Fibroblast of skin of left biceps (primary cell): ENCODE measurements around the gene LHX3.
"Not testable (repeated sequence)": the region's sequence is repeated elsewhere in the genome, so short reads cannot be mapped to it uniquely, and the experiment has no call there.

ENCODE experiments used
- DNase-seq, 2 experiments: peaks; one replicate each; pipeline ENCODE4 v3.0.0-alpha.2; 2013; ENCODE audit warnings: low read depth in 2 of 2

Gene LHX3

GRCh38 chr9:136241542-136241941 lies 36.6 kb upstream of the LHX3 start:
- no peak for DNase-seq

DNA sequence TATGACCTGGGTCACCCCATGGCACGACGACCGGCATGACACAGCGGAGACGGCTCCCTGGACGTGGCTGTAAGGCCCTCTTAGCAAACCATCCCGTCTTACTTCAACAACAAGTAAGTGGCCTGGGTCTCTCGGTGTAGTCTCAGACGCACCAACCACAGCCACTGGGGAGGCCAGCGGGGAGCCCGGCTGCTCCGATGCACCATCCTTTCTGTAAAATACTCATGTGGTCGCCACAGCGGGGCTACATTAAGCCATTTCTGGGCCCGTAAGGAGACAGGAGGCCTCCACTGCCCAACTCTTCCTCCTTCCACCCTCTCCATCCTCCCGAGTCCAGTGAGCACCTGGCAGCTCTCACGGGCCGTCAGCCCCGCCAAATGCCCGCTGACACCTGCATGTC lies 36.0 kb upstream of the LHX3 start:
- no peak for DNase-seq

DNA sequence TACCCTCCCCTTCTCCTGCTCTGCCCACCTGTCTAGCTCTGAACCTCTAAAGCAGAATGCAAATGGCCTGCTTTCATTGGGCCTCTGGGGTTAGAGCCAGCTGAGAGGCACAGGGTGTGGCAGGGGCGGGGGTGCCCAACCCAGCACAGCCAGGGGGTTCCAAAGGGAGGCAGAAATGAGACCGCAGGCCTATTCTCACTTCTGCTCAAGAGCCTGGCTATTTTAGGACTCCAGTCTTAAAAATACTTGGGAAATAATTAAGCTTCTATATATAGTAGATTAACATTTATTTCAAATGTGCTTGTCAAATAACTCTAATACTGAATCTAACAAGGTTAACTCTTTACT lies 35.0 kb upstream of the LHX3 start:
- no peak for DNase-seq

GRCh38 chr9:136239135-136239982 lies 34.4 kb upstream of the LHX3 start:
- no peak for DNase-seq

GRCh38 chr9:136238342-136238732 lies 33.4 kb upstream of the LHX3 start:
- DNase-seq: no peak

DNA sequence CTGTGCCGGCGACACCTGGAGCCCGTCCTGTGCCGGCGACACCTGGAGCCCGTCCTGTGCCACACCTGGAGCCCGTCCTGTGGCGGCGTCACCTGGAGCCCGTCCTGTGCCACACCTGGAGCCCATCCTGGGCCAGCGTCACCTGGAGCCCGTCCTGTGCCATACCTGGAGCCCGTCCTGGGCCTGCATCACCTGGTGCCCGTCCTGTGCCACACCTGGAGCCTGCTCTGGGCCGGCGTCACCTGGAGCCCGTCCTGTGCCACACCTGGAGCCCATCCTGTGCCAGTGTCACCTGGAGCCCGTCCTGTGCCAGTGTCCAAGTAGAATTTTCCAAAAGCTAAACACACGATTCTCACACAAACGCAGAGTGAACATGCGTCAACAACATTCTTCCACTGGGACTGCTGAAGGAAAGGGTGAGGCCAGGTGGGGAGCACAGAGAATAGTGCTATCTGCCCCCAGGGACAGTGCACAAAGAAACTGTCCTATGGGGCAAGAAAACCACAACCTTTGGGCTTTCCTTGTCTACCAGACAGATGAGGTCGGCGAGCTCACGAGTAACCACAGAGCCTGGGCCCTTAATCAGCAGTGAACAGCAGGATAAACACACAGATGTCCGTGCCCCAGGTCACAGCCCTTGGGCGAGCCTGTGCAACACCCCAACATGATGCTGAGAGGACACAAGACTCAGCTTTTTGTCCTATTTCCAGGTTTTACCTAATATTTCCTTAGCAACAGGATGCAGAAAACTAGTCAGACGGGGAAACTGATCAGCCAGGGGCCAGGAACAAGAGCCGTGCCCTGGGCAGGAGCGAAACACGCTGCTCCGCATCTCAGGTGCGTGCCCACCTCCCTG lies 32.8 kb upstream of the LHX3 start:
- no peak for DNase-seq

DNA sequence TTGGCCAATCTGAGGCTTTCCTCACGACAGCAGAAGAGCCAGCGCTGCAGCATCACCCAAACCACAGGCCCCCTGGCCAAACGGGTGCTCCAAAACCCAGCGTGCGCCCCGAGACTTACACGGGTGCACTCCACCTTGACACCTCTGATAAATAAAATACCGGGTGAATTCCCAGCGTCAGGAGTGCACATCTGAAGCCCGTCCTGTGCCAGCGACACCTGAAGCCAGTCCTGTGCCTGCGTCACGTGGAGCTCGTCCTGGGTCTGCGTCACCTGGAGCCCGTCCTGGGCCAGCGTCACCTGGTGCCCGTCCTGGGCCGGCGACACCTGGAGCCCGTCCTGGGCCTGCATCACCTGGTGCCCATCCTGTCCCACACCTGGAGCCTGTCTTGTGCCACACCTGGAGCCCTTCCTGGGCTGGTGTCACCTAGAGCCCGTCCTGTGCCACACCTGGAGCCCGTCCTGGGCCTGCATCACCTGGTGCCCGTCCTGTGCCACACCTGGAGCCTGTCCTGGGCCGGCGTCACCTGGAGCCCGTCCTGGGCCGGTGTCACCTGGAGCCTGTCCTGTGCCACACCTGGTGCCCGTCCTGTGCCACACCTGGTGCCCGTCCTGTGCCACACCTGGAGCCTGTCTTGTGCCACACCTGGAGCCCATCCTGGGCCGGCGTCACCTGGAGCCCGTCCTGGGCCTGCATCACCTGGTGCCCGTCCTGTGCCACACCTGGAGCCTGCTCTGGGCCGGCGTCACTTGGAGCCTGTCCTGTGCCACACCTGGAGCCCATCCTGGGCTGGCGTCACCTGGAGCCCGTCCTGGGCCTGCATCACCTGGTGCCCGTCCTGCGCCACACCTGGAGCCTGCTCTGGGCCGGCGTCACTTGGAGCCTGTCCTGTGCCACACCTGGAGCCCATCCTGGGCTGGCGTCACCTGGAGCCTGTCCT lies 31.8 kb upstream of the LHX3 start:
- not testable (repeated sequence) for DNase-seq

GRCh38 chr9:136235709-136236455 lies 31.0 kb upstream of the LHX3 start:
- DNase-seq: no peak

DNA sequence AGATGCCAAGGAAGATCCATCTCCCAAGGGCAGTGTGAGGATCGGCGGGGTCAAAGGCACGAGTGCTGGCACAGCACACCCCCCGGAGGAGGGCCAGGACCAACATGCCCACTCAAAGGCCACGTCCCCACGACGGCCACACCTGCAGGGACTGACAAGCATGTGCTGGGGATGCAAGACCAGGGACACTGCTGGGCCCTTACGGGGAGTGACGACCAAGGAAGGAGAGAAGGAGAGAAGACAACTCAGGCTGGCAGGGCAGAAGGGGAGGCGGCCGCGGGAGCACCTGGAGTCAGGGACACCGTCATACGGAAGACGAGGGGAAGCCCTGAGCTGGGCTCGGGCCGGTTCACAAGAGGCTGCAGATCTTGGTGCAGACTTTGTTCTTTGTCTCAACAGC lies 30.2 kb upstream of the LHX3 start:
- no peak for DNase-seq

GRCh38 chr9:136234597-136234996 lies 29.7 kb upstream of the LHX3 start:
- DNase-seq: no peak

GRCh38 chr9:136233868-136234267 lies 28.9 kb upstream of the LHX3 start:
- DNase-seq: no peak

- no peak for DNase-seq
Measured at GRCh38 chr9:136233411-136233810, 28.5 kb upstream of the LHX3 start.

DNA sequence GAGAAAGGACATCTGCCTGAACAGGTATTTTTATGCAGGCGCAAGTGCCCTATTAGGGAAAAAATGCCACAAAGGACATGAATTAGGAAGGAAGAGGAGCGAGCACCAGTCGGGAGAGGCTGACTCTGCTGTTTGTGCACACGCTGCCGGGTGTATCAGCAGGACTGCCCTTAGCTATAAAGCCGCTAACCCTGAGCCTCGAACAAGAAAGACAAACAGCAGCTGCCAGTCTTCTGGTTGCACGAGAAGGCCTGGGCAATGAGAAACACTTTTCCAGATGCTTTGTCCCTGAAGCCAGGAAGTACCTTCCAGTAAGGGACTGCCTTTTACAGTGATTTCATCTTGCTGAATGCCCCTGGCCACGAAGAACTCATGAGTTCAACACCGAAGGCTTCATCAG lies 28.0 kb upstream of the LHX3 start:
- no peak for DNase-seq

GRCh38 chr9:136231478-136232297 lies 26.8 kb upstream of the LHX3 start:
- DNase-seq: no peak

- no peak for DNase-seq
Measured at GRCh38 chr9:136230773-136231172, 25.8 kb upstream of the LHX3 start.

DNA sequence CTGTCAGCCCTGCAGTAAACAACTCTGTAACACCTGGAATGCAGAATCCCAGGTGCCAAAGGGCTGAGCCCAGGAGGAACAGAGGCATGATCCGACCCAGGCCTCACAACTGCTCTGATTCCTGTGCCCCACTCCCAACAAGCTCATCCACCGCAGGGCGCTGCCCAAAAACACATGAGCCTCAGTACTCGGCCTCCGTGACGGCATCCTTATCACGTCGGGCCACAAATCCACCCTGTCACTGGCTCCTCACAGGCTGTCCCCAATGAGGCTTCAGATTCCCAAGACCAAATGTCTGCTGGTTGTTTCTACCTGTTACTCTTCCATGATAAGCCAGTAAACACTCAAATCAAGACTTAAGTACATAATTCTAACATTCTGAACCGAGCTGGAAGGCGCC lies 25.4 kb upstream of the LHX3 start:
- no peak for DNase-seq

DNA sequence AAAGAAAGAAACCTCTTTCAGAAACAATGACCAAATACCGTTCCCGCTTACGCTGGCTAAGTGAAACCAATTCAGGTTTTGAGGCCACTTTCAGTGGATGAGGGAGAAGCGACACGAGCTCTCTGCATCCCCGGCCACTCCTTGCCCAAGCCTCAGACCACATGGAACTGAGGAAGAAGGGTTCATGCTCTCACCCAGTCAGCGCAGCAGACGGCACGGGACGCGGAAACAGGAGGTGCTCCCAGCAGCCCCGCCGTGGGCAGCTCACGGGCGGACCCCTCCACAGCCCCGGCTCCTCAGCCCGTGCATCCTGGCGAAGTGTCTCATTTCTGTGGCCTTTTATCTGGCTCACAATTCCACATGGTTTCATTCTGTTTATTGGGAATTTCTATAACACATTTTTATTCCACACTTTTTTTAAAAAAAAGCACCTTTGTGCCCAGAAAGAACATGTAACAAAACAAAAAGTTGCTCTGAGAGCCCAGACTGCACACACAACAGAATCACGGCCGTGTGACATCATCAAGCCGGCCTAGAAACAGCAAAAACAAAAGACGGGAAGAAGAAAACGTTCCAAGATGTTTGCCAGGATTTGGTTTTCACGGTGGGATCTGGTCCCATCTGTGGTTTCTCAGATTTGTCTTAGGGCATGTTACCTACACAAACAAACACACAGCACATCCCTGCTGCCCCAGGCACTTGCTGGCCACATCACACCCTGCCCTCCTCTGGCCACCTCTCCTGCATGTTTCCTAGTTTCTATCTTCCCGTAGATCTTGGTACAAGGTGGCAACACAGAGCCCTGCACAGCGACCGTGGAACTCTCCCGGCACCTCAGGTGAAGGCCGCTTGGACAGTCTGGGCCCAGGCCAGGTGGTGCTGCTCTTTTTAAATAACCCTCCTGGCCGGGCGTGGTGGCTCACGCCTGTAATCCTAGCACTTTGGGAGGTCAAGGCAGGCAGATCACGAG lies 24.5 kb upstream of the LHX3 start:
- DNase-seq: no peak

- DNase-seq: peak in 1 of 2 experiments; percentile 6
Measured at GRCh38 chr9:136228107-136228875, 23.4 kb upstream of the LHX3 start.
